Left lobe of liver (tissue), 2 donors: ENCODE measurements around the gene DNAJC22. TPM values are rescaled to one million over a fixed set of nuclear protein-coding genes. Genes with fewer than 3 reads are reported as not detected.
"Not testable (repeated sequence)": the region's sequence is repeated elsewhere in the genome, so short reads cannot be mapped to it uniquely, and the experiment has no call there.

Experiments
- ATAC-seq: fragments of 200-7000 bp; cut with Tn5 transposase; one replicate; pipeline ENCODE4 v1.9.1; 2020; ENCODE audit warnings: mild to moderate bottlenecking, moderate library complexity
- DNase-seq: peaks from one replicate; pipeline ENCODE4 v3.0.0-alpha.2; 2020; ENCODE audit warnings: low spot score
- total RNA-seq: library from RNA; stranded (reverse); gene quantifications from one replicate; pipeline ENCODE4 v1.2.1, GENCODE V29; 2021
- donor health status: DM: no; HTN: no; CAD: no; lungs with moderate emphysema.
- donor health status: DM: no; HTN: yes; CAD: no.

DNAJC22 gene
- total RNA-seq, 1 donor from 2014 or later, result 42.3 TPM

- DNase-seq, result no peak
- ATAC-seq, result no peak
Observed at GRCh38 chr12:49367381-49368239, 20.9 kb downstream of the DNAJC22 start, which contains the start of gene SPATS2. Gene SPATS2, plus strand, starts transcription at chr12:49367462. Its CDS starts 93,551 bp downstream, at chr12:49461013.

- DNase-seq (no peak), ATAC-seq (no peak)
Observed at GRCh38 chr12:49368240-49368600, 21.5 kb downstream of the DNAJC22 start.

- no peak for ATAC-seq
- no peak for DNase-seq
Observed at GRCh38 chr12:49369411-49370145, 22.9 kb downstream of the DNAJC22 start.

DNA sequence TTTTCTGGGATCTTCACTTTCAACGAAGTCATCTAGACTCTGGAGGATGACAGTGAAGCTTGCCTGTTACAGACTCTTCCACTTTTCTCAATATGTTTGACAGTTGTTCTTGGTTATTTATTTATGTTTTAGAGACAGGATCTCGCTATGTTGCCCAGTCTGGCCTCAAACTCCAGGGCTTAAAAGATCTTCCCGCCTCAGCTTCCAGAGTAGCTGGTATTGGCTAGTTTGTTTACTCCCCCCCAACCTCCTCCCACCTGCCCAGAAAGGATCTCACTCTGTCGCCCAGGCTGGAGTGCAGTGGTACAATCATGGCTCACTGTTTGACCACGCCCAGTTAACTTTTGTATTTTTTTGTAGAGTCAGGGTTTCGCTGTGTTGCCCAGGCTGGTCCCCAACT is 23.9 kb downstream of the DNAJC22 start:
- no peak for ATAC-seq

DNA sequence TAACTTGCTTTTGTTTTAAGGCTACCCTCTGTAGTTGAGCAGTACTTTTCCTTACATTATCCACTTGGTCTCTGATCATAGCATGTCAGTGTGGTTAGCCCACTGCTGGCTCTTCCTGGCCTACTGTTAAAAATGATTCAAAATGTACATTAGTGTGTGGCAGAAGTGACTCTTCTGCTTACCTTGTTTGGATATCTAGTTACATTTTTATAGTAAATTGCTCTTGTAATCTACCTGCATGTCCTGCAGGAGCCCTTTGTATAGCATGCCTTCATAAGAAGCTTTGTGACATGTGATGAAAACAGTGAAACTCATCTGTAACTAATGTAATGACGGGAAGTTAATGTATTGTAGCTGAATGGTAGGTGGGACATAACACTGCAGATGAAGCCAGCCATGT is 28.7 kb downstream of the DNAJC22 start:
- no peak for ATAC-seq

More for the DNA sequence above, 23.9 kb downstream of the DNAJC22 start:
- peak; percentile 31 for DNase-seq

GRCh38 chr12:49377386-49377785 is 30.7 kb downstream of the DNAJC22 start:
- DNase-seq (no peak), ATAC-seq (no peak)

More for the DNA sequence above, 28.7 kb downstream of the DNAJC22 start:
- no peak for DNase-seq

GRCh38 chr12:49380184-49380583 is 33.5 kb downstream of the DNAJC22 start:
- not testable (repeated sequence) for ATAC-seq, DNase-seq

GRCh38 chr12:49388682-49389386 is 42.1 kb downstream of the DNAJC22 start:
- ATAC-seq (no peak), DNase-seq (no peak)

- no peak for DNase-seq
- no peak for ATAC-seq
Observed at GRCh38 chr12:49389387-49389703, 42.7 kb downstream of the DNAJC22 start.

DNA sequence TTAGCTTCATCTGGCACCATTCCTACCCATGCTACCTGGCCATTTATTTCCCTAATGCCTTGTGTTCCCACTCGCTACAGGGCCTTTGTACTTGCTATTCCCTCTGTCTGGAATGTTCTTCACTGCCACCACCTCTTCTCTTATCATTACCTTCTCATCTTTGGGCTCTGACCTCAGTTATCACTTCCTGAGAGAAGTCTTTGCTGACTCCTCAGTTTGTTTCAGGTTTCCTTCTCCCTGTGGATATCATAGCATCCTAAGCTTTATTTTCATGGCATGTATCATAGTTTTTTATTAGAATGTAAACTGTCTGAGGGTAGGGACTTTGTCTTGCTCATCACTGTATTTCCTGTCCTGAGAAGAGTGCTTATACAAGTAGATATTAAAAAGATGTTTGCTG is 50.3 kb downstream of the DNAJC22 start:
- DNase-seq (no peak), ATAC-seq (no peak)

DNA sequence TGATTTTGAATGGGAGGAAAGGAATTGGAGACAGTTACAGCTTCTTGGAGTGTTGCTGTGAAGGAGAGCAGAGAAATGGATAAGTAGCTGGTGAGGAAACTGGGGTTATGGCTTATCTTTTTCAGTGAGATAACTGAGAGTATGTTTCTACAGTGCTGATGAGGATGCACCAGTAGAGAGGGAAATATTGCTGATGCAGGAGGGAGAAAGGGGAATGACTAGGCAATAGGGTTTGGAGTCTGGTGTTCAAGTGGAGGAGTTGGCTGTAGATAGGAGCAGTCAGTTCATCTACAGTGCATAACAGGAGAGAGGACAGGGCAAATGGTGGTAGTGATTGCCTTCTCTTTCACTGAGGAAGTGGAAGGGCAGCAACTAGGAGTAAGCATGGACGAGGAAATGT is 53.6 kb downstream of the DNAJC22 start:
- ATAC-seq, result no peak
- DNase-seq, result no peak

Other genes with a start within 250 kb of the DNAJC22 start
- 17.7 TPM for gene LMBR1L, start 236.0 kb upstream of the DNAJC22 start, total RNA-seq
- gene TUBA1B, start 215.5 kb upstream of the DNAJC22 start, total RNA-seq, result 144 TPM
- 4.8 TPM for gene TUBA1A, start 157.8 kb upstream of the DNAJC22 start, total RNA-seq
- gene TUBA1C, start 81.8 kb upstream of the DNAJC22 start, total RNA-seq, result 54.9 TPM
- not detected for gene PRPH, start 51.7 kb upstream of the DNAJC22 start, total RNA-seq
- gene TROAP, start 23.6 kb upstream of the DNAJC22 start, total RNA-seq, result 0.48 TPM
- not detected for gene C1QL4, start 9.7 kb upstream of the DNAJC22 start, total RNA-seq
- 5.9 TPM for gene SPATS2, start 20.6 kb downstream of the DNAJC22 start, total RNA-seq
- gene KCNH3, start 192.1 kb downstream of the DNAJC22 start, total RNA-seq, result 0.13 TPM
- gene MCRS1, start 221.3 kb downstream of the DNAJC22 start, total RNA-seq, result 21.0 TPM